Stimulated activated CD8-positive, alpha-beta memory T cell treated with anti-CD3 and anti-CD28 coated beads, Interleukin-15, amount 100 ng/mL, for 48 hours (primary cell): ENCODE results near the gene RAG2.

Experiments used
- DNase-seq, 2 donors: peaks; one replicate each; pipeline ENCODE4 v3.0.0-alpha.2; 2020; ENCODE audit warnings: low read depth in 2 of 2

The RAG2 gene

GRCh38 chr11:36598051-36598450 lies at the start of gene RAG2:
Gene RAG2, minus strand, starts transcription at chr11:36598236. Its CDS starts 4,068 bp downstream, at chr11:36594168.
- no peak for DNase-seq

GRCh38 chr11:36638556-36638955 lies 40.5 kb upstream of the RAG2 start:
- DNase-seq = no peak

- DNase-seq = no peak
Measured at GRCh38 chr11:36635066-36635862, 37.2 kb upstream of the RAG2 start.

GRCh38 chr11:36631774-36632173 lies 33.7 kb upstream of the RAG2 start:
- no peak for DNase-seq

GRCh38 chr11:36628765-36629244 lies 30.8 kb upstream of the RAG2 start:
- DNase-seq = no peak

DNA sequence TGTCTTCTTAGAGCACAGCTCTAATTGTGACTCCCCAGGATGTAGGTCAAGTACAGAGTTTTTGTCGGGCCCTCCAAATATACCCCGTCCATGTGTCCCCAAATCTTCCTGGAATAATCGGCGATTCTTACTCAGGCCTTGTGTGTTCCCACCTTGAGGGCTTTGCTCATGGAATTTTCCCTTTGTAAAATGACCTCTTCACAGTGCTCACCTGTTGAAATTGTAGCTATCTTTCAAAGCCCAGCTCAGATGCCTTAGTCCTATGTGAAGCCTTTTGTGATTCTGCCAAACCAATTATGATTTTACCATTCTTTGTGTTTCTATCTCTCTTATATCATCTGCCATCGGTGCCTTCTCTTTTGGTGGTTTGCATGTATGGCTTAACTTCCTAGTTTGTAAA lies 30.1 kb upstream of the RAG2 start:
- no peak for DNase-seq

DNA sequence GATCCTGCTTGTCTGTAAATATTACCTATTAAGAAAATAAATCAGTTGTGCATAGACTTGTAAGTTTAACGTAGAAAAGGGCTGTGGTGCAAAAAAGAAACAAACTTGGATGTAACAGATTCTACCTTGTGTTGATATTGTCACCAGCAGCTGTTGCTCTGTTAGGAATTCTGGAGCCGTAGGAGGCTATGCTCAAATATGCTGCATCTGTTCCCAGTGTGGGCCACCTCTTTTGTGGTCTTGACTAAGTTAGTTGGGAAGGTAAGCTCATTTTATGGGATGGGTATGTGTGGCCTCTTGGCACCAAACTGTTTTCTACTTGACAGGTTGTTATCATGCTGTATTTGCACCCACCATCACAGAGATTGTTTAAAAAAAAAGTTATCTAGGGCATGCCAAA lies 29.4 kb upstream of the RAG2 start:
- DNase-seq = no peak

DNA sequence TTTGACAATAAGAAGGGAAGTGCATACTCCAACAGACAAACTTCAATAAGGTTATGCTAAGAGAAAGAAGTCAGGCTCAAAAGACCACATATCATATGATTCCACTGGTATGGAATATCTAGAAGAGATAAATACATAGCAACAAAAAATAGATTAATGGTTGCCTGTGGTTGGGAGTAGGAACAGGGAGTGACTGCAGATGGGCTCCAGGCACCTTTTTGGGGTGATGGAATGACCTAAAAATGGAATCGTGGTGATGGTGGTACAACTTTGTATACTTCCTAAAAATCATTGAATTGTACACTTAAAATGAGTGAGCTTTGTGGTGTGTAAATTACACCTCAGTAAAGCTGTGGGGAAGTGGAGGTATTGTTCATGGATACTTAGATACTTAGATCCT lies 29.0 kb upstream of the RAG2 start:
- DNase-seq = no peak

DNA sequence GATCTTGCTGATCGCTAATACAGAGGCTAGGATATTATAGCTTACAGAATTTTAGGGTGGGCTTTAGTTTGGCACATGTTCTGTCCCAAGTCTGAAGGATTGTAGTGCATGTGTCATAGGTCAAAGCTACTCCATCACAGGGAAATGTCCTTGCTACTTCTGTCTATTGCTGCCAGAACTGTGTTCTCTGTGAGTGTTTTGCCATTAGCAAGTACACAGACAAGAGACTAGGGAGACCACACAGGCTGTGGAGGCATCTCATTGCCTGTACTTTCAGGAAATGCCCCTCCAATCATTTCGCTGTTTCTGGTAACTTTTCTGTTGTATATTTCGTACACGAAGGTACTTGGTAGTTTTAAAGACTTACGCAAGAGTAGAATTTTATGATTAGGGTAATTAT lies 25.5 kb upstream of the RAG2 start:
- DNase-seq = no peak

GRCh38 chr11:36622431-36623136 lies 24.5 kb upstream of the RAG2 start:
- no peak for DNase-seq

- DNase-seq = no peak
Measured at GRCh38 chr11:36620246-36620645, 22.2 kb upstream of the RAG2 start.

- no peak for DNase-seq
Measured at GRCh38 chr11:36619502-36619901, 21.5 kb upstream of the RAG2 start.

DNA sequence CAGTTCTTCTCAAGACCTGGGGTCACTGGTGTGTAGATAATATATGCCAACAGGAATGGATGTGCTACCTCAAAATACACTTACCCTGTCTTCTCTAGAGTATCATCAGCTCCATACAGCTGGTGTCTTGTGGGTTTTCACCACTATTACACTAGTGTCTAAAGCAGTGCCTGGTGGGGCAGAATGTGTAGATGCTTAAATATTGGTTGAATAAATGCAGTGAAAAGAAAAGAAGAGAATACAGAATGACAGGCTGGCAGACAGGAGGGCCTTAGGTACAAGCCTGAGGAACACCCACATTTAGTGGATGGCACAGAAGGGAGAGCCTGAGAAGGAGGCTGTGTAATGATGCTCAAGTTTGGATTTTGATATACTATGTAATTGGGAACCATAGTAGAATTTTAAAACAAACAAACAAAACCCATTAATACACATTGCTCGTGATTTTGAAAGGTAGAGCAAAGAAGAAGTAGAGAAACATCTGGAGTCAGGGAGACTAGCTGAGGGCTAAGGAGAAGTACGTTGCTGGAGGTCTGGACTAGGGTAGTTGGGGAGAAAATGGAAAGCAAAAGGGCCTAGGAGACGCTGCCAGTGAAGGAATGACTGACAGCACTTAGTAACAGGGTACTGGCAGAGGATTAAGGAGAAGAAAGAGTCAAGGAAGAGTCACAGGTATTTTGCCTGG lies 20.5 kb upstream of the RAG2 start:
- DNase-seq = no peak

DNA sequence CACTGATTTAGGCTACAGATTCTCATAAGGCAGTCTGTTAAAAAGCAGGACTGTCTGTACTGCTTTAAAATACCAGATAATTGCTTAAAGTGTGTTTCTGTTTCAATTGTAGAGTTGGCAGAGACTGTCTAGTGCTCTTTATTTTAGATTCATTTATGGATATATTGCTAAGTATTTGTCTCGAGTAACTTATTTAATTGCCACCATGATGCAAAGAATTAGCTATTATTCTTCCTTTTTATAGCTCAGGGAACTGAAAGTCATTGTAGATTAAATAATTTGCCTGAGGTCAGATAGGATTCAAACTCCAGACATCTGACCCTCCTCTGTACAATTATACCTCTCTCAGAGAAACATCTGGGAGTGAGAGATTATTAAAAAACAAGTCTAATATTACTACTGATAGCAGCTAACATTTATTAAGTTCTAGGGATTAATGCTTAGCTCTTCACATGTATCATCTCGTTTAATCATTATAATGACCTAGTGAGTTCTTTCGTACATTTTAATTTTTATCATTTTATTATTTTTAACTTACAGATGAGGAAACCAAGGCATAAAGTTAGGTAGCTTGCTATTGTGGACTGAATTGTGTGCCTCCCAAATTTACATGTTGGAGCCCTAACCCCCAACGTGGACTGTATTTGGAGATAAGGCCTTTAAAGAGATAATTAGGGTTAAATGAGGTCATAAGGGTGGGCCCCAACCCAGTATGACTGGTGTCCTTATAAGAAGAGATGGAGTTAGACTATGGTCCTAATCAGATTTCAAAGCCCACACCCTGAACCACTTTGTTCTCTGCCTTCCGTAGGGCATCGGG lies 19.7 kb upstream of the RAG2 start:
- no peak for DNase-seq

GRCh38 chr11:36615826-36616225 lies 17.8 kb upstream of the RAG2 start:
- DNase-seq = no peak

- no peak for DNase-seq
Measured at GRCh38 chr11:36609383-36609782, 11.3 kb upstream of the RAG2 start.

DNA sequence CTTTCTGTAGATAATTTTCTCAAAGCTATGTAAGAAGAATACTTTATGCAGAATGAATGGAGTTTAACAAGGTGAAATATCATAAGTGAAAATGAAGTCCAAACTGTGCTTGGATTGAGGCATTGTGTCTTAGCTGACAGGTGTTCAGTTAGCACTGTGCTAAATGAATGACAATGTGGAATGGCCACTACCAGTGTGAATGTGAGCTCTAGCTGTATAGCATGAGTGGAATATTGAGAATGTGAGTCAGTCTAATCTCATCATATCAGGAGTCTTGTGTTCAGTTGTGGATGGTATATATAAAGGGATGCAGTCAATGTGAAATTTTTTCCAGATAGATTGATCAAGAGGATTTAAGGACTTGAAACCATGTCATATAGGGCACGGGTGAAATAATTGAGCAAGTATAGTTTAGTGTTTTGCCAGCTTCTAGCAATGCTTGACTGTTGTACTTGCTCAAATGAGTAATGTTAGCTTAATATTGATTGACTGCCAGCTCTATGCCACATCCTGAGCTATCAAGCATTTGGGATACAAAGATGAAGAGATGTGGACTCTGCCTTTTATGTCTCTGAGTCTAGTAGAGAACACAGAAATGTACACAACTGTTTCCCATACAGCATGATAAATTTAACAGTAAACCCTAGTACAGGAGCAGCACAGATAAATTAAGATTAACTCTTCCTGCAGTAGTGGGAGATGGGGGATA lies 10.6 kb upstream of the RAG2 start:
- no peak for DNase-seq

DNA sequence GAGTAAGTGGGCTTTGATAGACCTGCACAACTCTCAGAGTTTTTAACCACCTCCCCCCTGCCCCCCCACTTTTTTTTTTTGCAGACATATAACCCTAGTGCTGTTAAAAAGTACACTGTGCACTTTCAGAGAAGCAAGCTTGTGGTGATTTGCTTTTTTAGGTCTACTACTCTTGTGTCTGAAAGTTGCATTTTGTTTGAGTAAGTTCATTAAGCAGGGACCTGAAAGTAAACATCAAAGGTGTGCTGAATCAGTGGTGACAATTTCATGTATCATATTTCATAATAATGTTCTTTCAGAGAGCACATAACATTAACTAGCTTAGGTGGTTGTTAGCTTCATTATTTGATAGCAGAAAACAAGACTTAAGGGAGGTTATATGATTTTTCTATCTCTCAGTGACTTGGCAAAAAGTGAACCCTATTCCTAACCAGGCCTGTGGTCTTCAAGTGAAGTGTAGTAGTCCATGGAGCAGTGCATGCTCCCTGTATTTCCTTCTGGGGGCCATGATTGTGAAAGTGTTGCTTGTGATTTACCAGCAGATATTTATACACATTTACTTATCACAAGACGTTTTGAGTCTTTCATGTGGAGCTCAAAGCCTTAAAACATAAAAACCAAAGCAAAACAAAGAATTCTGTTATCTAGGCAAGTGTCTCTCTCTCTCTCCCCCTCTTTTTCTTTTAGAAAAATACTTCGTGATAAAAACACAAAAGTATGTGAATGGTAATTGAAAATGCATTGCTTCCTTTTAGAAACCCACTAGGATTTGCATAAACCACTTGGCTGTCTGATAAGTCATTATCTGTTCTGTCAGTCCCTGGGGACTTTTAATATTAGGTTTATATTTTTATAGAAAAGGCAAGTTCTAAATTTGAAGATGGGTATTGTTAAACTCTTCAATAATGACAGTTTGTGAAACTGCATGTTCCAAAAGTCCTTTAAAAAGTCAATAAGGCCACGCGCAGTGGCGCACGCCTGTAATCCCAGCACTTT lies 7.5 kb upstream of the RAG2 start:
- no peak for DNase-seq

DNA sequence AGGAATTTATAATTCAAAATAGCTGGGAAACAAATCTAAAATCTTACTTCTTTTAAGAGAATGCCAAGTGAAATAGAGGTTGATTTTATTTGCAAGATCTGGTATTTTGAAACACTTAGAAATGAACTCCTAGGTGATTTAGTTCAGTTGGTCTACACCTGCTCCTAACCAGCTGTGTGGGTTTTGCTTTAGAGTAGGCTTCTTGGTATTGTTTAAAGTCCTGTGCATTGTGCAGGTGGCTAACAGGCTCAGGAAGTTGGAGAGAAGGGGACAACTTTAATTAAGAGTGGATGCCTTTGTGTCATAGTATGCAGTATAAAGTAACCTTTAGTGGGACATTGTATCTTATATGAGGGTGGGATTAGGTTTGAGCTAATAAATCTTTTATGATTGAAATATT lies 4.1 kb upstream of the RAG2 start:
- DNase-seq = no peak

GRCh38 chr11:36601155-36601554 lies 3.1 kb upstream of the RAG2 start:
- no peak for DNase-seq
